NK-92 (cell line): ENCODE measurements around the gene ZYX.

Experiments
- DNase-seq: peaks from one replicate; lab custom pipeline; 2025; ENCODE audit not compliant: unreplicated experiment; lab: John Stamatoyannopoulos, UW

Gene ZYX

DNA sequence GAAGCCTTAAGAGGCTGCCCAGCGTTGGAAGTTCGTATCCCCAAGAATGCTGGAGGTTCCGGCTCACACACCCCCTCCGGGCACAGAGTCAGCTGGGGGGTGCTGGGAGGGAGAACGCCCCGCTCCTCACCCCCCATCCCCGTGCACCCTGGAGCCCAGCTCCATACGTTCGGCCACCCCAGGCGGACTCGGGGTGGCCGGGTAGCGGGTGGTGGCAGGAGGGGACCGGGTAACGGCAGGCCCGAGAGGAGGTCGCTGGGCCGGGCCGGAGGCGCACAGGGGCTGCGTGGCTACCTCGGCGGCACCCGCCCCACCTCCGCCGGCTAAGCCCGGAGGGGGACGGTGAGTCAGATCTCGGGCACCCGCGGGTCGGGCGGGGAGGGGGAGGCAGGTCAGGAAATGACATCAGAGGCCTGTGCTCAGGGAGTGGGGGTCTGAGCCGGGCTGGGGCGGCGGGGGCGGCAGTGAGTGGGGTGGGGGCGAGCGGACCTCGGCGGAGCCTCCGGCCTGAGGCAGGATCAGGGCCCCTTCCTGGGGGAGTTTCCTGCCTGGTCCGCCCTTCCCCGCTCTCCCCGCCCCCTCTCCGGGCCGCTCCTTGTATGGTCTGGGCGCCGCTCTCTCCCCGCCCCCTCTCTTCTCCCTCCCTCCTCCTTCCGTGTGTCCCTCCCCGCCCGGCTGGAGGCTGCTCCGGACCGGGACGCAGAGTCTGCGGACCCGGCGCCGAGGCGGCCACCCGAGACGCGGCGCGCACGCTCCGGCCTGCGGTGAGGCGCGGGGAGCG lies at the start of gene ZYX:
ZYX (plus strand) TSS at position 700 of the 781 bp plus-strand sequence. CDS start 227 bp downstream, outside the sequence.
- peak; percentile 54 for DNase-seq

- no peak for DNase-seq
Observed at GRCh38 chr7:143334244-143334643, 46.9 kb upstream of the ZYX start.

DNA sequence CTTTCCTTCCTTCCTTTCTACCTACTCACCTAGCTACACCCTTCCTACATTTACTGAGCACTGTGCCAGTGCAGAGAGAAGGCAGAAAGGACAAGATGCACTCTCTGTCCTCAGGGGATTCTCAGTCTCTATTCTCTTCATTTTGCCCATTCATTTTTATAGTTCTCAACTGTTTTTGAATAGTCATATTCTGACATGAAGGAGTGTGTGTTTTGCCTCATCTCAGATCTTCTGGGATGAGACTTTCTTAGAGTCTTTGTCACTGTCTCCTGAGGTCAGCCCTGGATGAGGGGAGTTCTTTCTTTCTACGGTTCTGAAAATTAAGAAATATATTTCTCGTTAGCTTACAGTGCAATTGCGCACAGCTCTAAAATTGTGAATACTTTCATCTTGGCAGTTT lies 43.9 kb upstream of the ZYX start:
- DNase-seq: no peak

DNA sequence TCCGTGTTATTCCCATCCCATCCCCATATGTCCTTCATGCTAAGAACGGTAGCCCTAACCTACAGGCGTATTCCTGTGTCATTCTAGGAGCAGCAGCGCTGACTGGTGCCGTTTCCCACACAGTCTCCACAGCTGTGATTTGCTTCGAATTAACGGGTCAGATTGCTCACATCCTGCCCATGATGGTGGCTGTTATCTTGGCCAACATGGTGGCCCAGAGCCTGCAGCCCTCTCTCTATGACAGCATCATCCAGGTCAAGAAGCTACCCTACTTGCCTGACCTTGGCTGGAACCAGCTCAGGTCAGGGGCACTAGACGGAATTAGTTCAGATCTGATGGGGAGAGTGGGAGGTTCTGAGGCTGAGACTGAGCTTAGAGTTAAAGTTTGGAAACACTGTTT lies 39.3 kb upstream of the ZYX start:
- DNase-seq: no peak

DNA sequence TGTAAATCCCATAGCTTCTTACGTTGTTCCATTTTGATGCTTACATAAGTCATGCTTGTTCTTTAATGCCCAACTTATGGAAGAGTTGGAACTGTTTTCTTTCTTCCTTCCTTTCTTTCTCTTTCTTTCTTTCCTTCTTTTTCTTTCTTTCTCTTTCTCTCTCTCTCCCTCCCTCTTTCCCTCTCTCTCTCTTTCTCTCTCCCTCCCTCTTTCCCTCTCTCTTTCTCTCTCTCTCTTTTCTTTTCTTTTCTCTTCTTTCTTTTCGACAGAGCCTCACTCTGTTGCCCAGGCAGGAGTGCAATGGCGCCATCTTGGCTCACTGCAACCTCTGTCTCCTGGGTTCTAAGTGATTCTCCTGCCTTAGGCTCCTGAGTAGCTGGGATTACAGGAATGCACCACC lies 37.5 kb upstream of the ZYX start:
- DNase-seq: no peak

GRCh38 chr7:143345428-143345900 lies 35.7 kb upstream of the ZYX start:
- no peak for DNase-seq

DNA sequence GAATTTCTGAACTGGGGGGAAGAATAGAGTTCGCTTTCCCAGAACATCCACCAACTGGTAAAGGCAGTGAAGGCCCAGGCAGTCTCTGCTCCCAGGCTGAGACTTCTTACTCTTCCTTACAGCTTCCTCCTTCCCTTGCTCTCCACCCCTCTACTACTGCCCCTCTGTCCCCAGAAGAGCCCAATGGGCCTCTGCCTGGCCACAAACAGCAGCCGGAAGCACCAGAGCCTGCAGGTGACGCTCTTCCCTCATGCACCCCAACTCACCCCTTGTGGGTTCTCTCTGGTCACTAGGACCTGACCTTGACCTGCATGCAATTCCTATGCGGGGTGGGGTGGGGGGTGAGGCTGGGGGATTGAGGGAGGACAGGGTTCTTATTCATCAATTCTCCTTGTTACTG lies 35.1 kb upstream of the ZYX start:
- DNase-seq: no peak

GRCh38 chr7:143347950-143348349 lies 33.2 kb upstream of the ZYX start:
- no peak for DNase-seq

GRCh38 chr7:143351060-143351459 lies 30.1 kb upstream of the ZYX start:
- no peak for DNase-seq

DNA sequence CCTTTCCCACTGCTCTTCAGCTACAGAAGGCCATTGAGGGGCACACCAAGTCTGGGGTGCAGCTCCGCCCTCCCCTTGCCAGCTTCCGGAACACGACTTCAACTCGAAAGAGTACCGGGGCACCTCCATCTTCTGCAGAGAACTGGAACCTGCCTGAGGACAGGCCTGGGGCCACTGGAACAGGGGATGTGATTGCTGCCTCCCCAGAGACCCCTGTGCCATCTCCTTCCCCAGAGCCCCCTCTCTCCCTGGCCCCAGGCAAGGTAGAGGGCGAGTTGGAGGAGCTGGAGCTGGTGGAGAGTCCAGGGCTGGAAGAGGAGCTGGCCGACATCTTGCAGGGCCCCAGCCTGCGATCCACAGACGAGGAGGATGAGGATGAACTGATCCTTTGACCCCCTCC lies 29.6 kb upstream of the ZYX start:
- no peak for DNase-seq

DNA sequence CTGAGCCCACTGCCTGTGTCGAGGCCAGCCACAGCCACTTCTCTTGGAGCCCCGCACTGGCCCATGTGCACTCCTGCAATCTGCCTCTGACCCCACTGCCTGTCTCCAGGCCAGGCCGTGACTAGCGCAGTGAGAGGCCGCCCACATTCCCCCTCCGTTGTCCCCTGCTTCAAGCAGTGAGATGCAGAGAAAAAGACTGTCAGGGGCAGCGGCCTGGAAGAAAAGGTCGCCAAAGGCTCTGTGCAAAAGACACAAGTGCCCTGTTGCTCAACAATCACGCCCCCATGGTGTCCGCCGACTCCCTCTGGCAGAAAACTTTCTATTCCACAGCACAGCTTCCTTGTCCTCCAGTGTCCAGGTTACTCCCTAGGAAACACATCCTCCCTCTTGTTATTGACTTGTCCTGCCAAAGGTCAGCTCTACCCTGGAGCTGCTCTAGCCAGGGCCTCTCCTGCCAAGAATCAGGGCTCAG lies 28.6 kb upstream of the ZYX start:
- no peak for DNase-seq

- DNase-seq: no peak
Observed at GRCh38 chr7:143354376-143354775, 26.8 kb upstream of the ZYX start.

DNA sequence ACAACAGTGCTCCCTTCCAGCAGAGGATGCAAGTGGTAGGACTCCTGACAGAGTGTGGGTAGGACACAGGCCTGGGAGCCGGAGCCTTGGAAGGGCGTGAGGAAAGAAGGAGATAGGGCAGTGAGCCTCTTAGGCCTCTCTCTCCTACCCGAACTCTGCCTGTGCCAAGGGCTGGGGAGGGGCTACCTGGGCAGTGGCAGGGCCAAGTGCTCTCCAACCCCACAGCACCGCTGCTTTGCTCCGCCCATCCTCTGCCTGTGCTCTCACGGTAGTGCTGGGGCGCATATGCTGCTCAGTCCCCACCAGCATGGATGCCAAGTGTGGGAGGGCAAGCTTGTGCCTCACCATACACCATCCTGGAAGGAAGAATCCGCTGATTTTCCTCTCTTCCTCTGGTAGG lies 26.2 kb upstream of the ZYX start:
- DNase-seq: no peak

- no peak for DNase-seq
Observed at GRCh38 chr7:143355450-143356385, 25.4 kb upstream of the ZYX start.

- no peak for DNase-seq
Observed at GRCh38 chr7:143356414-143357050, 24.6 kb upstream of the ZYX start.

GRCh38 chr7:143358626-143359025 lies 22.5 kb upstream of the ZYX start:
- no peak for DNase-seq

DNA sequence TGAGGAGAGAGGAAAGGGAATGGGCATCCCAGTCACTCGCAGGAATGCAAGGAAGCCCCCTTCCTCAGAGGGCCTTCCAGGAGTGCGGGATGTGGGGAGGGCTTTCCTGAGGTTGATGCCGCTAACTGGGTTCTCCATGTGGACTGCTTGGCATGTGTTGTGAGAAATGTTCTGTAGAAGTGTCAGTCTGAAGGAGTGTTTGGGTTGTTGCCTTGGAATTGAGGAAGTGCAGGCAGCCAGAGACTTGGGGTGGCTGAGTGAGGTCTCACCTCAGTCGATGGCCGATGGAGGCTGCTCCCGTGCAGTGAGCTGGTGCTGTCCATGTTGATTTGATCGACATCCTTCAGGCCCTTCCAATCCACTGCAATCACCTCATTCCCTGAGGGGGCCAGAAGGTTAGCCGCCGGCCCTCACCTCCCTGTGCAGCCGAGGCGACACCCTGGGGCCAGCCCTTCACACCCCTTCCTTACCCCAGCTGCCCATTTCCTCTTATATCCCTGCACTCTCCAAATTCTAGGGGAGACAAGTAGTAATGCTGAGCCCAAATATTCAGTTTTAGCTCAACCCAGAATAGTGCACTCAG lies 21.3 kb upstream of the ZYX start:
- no peak for DNase-seq

GRCh38 chr7:143360788-143361551 lies 20.2 kb upstream of the ZYX start:
- no peak for DNase-seq

DNA sequence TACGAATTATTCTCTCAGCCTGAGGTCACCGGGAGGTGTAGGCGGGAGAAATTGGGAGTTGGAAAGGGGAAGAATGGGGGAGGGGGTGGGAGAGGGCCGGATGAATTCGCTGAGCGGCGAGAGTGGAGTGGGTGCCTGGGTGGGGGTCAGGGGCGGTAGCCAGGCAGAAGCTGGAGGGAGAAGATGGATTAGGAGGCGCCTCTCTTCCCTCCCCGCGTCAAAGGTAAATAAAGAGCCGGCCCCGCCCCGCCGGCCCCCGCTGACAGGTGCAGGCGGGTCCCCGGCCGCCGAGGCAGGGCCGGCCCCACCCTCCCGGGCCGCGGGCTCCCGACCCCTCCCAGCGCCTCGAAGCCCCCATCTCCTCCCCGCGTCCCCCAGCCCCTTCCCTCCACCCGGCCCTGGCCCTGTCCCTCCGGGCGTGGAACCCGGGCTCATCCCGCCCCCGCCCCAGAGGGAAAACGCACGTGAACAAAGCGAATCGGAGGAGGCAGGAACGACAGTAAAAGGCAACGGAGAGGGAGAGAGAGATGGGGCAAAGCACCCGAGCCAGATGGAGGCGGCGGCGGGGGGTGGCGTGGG lies 19.5 kb upstream of the ZYX start:
- no peak for DNase-seq
